ENCODE results near the gene RNU1-1. TPM values are rescaled to one million over a fixed set of nuclear protein-coding genes. Genes with fewer than 3 reads are reported as not detected.

RNU1-1 gene
- total and polyA plus RNA-seq, 9 of the 15 experiments (the other 6 are each of a cell fraction or from before 2014, with no cell fraction given): under 0.01 to 32,823 (median 2,538) TPM; not detected in 4

GRCh38 chr1:16513412-16514106 is 526 bp downstream of the RNU1-1 start (continued):
- TF ChIP-seq ATF6 (CRISPR knock-in tag; IDR thresholded peaks at IDR 0.05) (peak; percentile 94), ZNF347 (CRISPR knock-in tag; IDR thresholded peaks at IDR 0.05; ENCODE audit: low read depth) (peak; percentile 86), SOX6 (IDR thresholded peaks at IDR 0.05) (peak; percentile 40; the same call in 1 of the 2 replicates), MXI1 (IDR thresholded peaks at IDR 0.05; ENCODE audit: low read depth, low read length) (peak; percentile 66), RAD21 (CRISPR knock-in tag; conservative IDR thresholded peaks at IDR 0.05 in 1 of 2, IDR thresholded peaks at IDR 0.05 in 1 of 2) (peak; percentile 32 to 47), ELF4 (CRISPR knock-in tag; IDR thresholded peaks at IDR 0.05) (peak; percentile 99), TAF1 (IDR thresholded peaks at IDR 0.05; ENCODE audit: control insufficient read depth, extremely low read depth, insufficient read depth, low read length, severe bottlenecking) (peak; percentile 36), KDM2B (CRISPR knock-in tag; IDR thresholded peaks at IDR 0.05) (0 out of 2 replicates have a peak, but pooled peaks have one; percentile 80), BCL6 (CRISPR knock-in tag; IDR thresholded peaks at IDR 0.05) (peak; percentile 79; the same call in 1 of the 2 replicates)
- TF ChIP-seq, protein P1, sequence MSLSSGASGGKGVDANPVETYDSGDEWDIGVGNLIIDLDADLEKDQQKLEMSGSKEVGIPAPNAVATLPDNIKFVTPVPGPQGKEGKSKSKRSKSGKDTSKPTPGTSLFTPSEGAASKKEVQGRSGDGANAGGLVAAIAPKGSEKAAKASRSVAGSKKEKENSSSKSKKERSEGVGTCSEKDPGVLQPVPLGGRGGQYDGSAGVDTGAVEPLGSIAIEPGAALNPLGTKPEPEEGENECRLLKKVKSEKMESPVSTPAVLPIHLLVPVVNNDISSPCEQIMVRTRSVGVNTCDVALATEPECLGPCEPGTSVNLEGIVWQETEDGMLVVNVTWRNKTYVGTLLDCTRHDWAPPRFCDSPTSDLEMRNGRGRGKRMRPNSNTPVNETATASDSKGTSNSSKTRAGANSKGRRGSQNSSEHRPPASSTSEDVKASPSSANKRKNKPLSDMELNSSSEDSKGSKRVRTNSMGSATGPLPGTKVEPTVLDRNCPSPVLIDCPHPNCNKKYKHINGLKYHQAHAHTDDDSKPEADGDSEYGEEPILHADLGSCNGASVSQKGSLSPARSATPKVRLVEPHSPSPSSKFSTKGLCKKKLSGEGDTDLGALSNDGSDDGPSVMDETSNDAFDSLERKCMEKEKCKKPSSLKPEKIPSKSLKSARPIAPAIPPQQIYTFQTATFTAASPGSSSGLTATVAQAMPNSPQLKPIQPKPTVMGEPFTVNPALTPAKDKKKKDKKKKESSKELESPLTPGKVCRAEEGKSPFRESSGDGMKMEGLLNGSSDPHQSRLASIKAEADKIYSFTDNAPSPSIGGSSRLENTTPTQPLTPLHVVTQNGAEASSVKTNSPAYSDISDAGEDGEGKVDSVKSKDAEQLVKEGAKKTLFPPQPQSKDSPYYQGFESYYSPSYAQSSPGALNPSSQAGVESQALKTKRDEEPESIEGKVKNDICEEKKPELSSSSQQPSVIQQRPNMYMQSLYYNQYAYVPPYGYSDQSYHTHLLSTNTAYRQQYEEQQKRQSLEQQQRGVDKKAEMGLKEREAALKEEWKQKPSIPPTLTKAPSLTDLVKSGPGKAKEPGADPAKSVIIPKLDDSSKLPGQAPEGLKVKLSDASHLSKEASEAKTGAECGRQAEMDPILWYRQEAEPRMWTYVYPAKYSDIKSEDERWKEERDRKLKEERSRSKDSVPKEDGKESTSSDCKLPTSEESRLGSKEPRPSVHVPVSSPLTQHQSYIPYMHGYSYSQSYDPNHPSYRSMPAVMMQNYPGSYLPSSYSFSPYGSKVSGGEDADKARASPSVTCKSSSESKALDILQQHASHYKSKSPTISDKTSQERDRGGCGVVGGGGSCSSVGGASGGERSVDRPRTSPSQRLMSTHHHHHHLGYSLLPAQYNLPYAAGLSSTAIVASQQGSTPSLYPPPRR (CRISPR knock-in tag; IDR thresholded peaks at IDR 0.05; ENCODE audit: borderline replicate concordance): peak; percentile 99
- TF ChIP-seq, protein P2, sequence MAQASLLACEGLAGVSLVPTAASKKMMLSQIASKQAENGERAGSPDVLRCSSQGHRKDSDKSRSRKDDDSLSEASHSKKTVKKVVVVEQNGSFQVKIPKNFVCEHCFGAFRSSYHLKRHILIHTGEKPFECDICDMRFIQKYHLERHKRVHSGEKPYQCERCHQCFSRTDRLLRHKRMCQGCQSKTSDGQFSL (CRISPR knock-in tag; IDR thresholded peaks at IDR 0.05): 0 out of 2 replicates have a peak, but pooled peaks have one; percentile 48
- TF ChIP-seq, protein P2 (tag; IDR thresholded peaks at IDR 0.05): 0 out of 4 replicates have a peak, but pooled peaks of 1 of the 2 experiments have one; percentile 28
- TF ChIP-seq, protein P3, sequence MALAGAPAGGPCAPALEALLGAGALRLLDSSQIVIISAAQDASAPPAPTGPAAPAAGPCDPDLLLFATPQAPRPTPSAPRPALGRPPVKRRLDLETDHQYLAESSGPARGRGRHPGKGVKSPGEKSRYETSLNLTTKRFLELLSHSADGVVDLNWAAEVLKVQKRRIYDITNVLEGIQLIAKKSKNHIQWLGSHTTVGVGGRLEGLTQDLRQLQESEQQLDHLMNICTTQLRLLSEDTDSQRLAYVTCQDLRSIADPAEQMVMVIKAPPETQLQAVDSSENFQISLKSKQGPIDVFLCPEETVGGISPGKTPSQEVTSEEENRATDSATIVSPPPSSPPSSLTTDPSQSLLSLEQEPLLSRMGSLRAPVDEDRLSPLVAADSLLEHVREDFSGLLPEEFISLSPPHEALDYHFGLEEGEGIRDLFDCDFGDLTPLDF (CRISPR knock-in tag; IDR thresholded peaks at IDR 0.05): 0 out of 2 replicates have a peak, but pooled peaks have one; percentile 83
